H1 (cell line): Measurements from ENCODE around the gene ITGA6. TPM values are rescaled to one million over a fixed set of nuclear protein-coding genes. Genes with fewer than 3 reads are reported as not detected.

Experiments
- CTCF ChIA-PET: fragments of 300-600 bp; sonication (Branson Sonifier 250); formaldehyde crosslinking; loops from one replicate; lab custom pipeline; 2021; ENCODE audit not compliant: partially characterized antibody; lab: Charles Lee
- POLR2A ChIA-PET: fragments of 300-600 bp; sonication (Branson Sonifier 250); formaldehyde crosslinking; loops from one replicate; lab custom pipeline; 2021; ENCODE audit warnings: inconsistent platforms; ENCODE audit not compliant: partially characterized antibody; lab: Charles Lee
- DNase-seq, 2 experiments: peaks; one replicate each; pipeline versions ENCODE4 v3.0.0 to v3.0.0-alpha.2; 2010 to 2022; ENCODE audit warnings: low spot score in 2 of 2, low read depth in 1 of 2, mixed read lengths in 1 of 2
- FAIRE-seq: peaks from 2 replicates; lab custom pipeline; 2011; peaks lifted over from hg19 to GRCh38; lab: Jason Lieb, UNC
- H2AFZ ChIP-seq: 2 replicates; pipeline ENCODE4 v1.8.1; 2012; ENCODE audit warnings: low read length, inconsistent platforms
- H2AK5ac ChIP-seq: 2 replicates; pipeline ENCODE4 v1.6.1; 2013; ENCODE audit warnings: low read depth, low read length
- H2BK120ac ChIP-seq: replicated peaks from 2 replicates; pipeline ENCODE3; 2013; ENCODE audit warnings: low read depth, low read length, inconsistent platforms
- H2BK12ac ChIP-seq: 2 replicates; pipeline ENCODE4 v1.6.1; 2013; ENCODE audit warnings: low read depth, low read length
- H2BK15ac ChIP-seq: 2 replicates; pipeline ENCODE4 v1.6.1; 2013; ENCODE audit warnings: low read length
- H2BK20ac ChIP-seq: 2 replicates; pipeline ENCODE4 v1.6.1; 2013; ENCODE audit warnings: low read length
- H2BK5ac ChIP-seq: 2 replicates; pipeline ENCODE4 v1.6.1; 2013; ENCODE audit warnings: low read depth, low read length
- H3K14ac ChIP-seq: 2 replicates; pipeline ENCODE4 v1.6.1; 2013; ENCODE audit warnings: inconsistent platforms; ENCODE audit not compliant: insufficient read length
- H3K18ac ChIP-seq: 2 replicates; pipeline ENCODE4 v1.6.1; 2013; ENCODE audit warnings: low read length; ENCODE audit errors: extremely low read depth
- H3K23ac ChIP-seq: 2 replicates; pipeline ENCODE4 v1.6.1; 2013; ENCODE audit warnings: inconsistent platforms; ENCODE audit not compliant: insufficient read length
- H3K23me2 ChIP-seq: 2 replicates; pipeline ENCODE4 v1.6.1; 2013; ENCODE audit warnings: low read depth, low read length
- H3K27ac ChIP-seq: 2 replicates; pipeline ENCODE4 v1.6.1; 2011; ENCODE audit warnings: low read depth, low read length, inconsistent platforms
- H3K27me3 ChIP-seq, 4 experiments: replicated peaks in 1 of 4; 1 replicate in 1 of 4; 2 replicates in 3 of 4; pipeline versions ENCODE4 v1.6.1 to v1.8.1; 2011 to 2013; ENCODE audit warnings: low read length in 3 of 4, mild to moderate bottlenecking in 3 of 4, inconsistent platforms in 2 of 4, mixed read lengths in 2 of 4, moderate library complexity in 1 of 4; ENCODE audit not compliant: control insufficient read depth in 3 of 4, insufficient read depth in 3 of 4; ENCODE audit errors: extremely low read depth in 1 of 4
- H3K36me3 ChIP-seq, 4 experiments: 2 replicates each; pipeline versions ENCODE4 v1.6.1 to v1.8.1; 2011 to 2013; ENCODE audit warnings: mild to moderate bottlenecking in 4 of 4, low read length in 3 of 4, moderate library complexity in 2 of 4, control low read depth in 1 of 4, inconsistent platforms in 1 of 4; ENCODE audit not compliant: insufficient read depth in 4 of 4, control insufficient read depth in 2 of 4
- H3K4ac ChIP-seq: replicated peaks from 2 replicates; pipeline ENCODE3; 2013; ENCODE audit warnings: low read length, low read depth, mixed read lengths, inconsistent platforms; ENCODE audit not compliant: insufficient read length
- H3K4me1 ChIP-seq, 4 experiments: replicated peaks in 1 of 4; 1 replicate in 1 of 4; 2 replicates in 3 of 4; pipeline versions ENCODE4 v1.6.1 to v1.8.1; 2011 to 2013; ENCODE audit warnings: low read length in 3 of 4, inconsistent platforms in 2 of 4, mixed read lengths in 1 of 4; ENCODE audit not compliant: insufficient read depth in 4 of 4, control insufficient read depth in 3 of 4
- H3K4me2 ChIP-seq, 2 experiments: 2 replicates each; pipeline versions ENCODE4 v1.6.1 to v1.8.1; 2011 to 2013; ENCODE audit warnings: low read depth in 2 of 2, low read length in 2 of 2, control low read depth in 1 of 2, inconsistent platforms in 1 of 2, mild to moderate bottlenecking in 1 of 2; ENCODE audit not compliant: insufficient read depth in 1 of 2
- H3K4me3 ChIP-seq, 4 experiments: fragments of 200-600, 300-600 bp in 1 of 4; sonication (generic), shearing (Covaris generic), sonication (Bioruptor Twin) in 1 of 4; 2 replicates each; pipeline versions ENCODE4 v1.5.1 to v1.8.1; 2011 to 2016; ENCODE audit warnings: low read length in 4 of 4, low read depth in 3 of 4, control low read depth in 2 of 4, inconsistent platforms in 2 of 4, mild to moderate bottlenecking in 2 of 4, mixed read lengths in 1 of 4, moderate library complexity in 1 of 4; ENCODE audit not compliant: insufficient read depth in 2 of 4; ENCODE audit errors: extremely low read depth in 1 of 4
- H3K56ac ChIP-seq: replicated peaks from 2 replicates; pipeline ENCODE3; 2013; ENCODE audit warnings: low read depth, mild to moderate bottlenecking, mixed read lengths, low read length, inconsistent platforms; ENCODE audit not compliant: insufficient read length
- H3K79me1 ChIP-seq: 2 replicates; pipeline ENCODE4 v1.6.1; 2013; ENCODE audit warnings: low read depth, low read length, control low read depth
- H3K79me2 ChIP-seq, 2 experiments: 2 replicates each; pipeline versions ENCODE4 v1.6.1 to v1.8.1; 2012 to 2013; ENCODE audit warnings: low read length in 2 of 2, mild to moderate bottlenecking in 2 of 2, inconsistent platforms in 1 of 2; ENCODE audit not compliant: insufficient read depth in 2 of 2, control insufficient read depth in 1 of 2
- H3K9ac ChIP-seq, 4 experiments: replicated peaks in 1 of 4; 1 replicate in 1 of 4; 2 replicates in 3 of 4; pipeline versions ENCODE4 v1.6.1 to v1.8.1; 2011 to 2013; ENCODE audit warnings: low read depth in 3 of 4, low read length in 3 of 4, control low read depth in 2 of 4, mild to moderate bottlenecking in 2 of 4, moderate library complexity in 2 of 4, inconsistent platforms in 1 of 4; ENCODE audit errors: extremely low read depth in 1 of 4
- H3K9me3 ChIP-seq, 2 experiments: 2 replicates each; pipeline versions ENCODE4 v1.6.1 to v1.8.1; 2012 to 2013; ENCODE audit warnings: mild to moderate bottlenecking in 2 of 2, moderate library complexity in 2 of 2, control low read depth in 1 of 2, inconsistent platforms in 1 of 2, low read depth in 1 of 2, low read length in 1 of 2, mixed read lengths in 1 of 2; ENCODE audit not compliant: insufficient read depth in 2 of 2
- H4K20me1 ChIP-seq, 2 experiments: replicated peaks in 1 of 2; 2 replicates each; pipeline versions ENCODE3 to v1.8.1; 2011 to 2013; ENCODE audit warnings: inconsistent platforms in 2 of 2, low read length in 2 of 2, mild to moderate bottlenecking in 1 of 2; ENCODE audit not compliant: insufficient read depth in 2 of 2, control insufficient read depth in 1 of 2
- H4K5ac ChIP-seq: 2 replicates; pipeline ENCODE4 v1.6.1; 2013; ENCODE audit warnings: low read length, low read depth, mixed read lengths, inconsistent platforms; ENCODE audit not compliant: insufficient read length
- H4K8ac ChIP-seq: 2 replicates; pipeline ENCODE4 v1.8.0; 2013; ENCODE audit warnings: mild to moderate bottlenecking, moderate library complexity, low read length, inconsistent platforms; ENCODE audit not compliant: insufficient read depth; ENCODE audit errors: extremely low read depth
- H4K91ac ChIP-seq: replicated peaks from 2 replicates; pipeline ENCODE3; 2013; ENCODE audit warnings: low read length, mixed read lengths, inconsistent platforms; ENCODE audit not compliant: insufficient read length
- CHD2 ChIP-seq: IDR thresholded peaks from 2 replicates; pipeline ENCODE4 v1.6.1; 2012; ENCODE audit warnings: low read length, improper control_type of control experiment
- EZH2 ChIP-seq: fragments of 200-600 bp; sonication (generic); IDR thresholded peaks from 2 replicates; pipeline ENCODE4 v1.7.1; 2012; ENCODE audit warnings: low read depth, mild to moderate bottlenecking, moderate library complexity, low read length, inconsistent platforms; ENCODE audit not compliant: severe bottlenecking
- JUND ChIP-seq: IDR thresholded peaks from 2 replicates; pipeline ENCODE4 v1.6.1; 2011; ENCODE audit warnings: mild to moderate bottlenecking, improper control_type of control experiment, low read length
- MAX ChIP-seq: IDR thresholded peaks from 2 replicates; pipeline ENCODE4 v1.6.1; 2012; ENCODE audit warnings: inconsistent platforms
- TAF7 ChIP-seq: optimal IDR thresholded peaks from 2 replicates; pipeline ENCODE3; 2011; ENCODE audit warnings: low read depth, mild to moderate bottlenecking, inconsistent platforms, low read length, moderate library complexity, borderline replicate concordance
- TCF12 ChIP-seq: IDR thresholded peaks from 2 replicates; pipeline ENCODE4 v1.6.1; 2011; ENCODE audit warnings: low read depth, mild to moderate bottlenecking, low read length
- ZNF274 ChIP-seq: IDR thresholded peaks from 2 replicates; pipeline ENCODE4 v1.7.0; 2012; ENCODE audit warnings: low read length, borderline replicate concordance; ENCODE audit errors: extremely low read depth
- polyA plus RNA-seq, 7 experiments: library from polyadenylated mRNA; depleted of rRNA in 3 of 7; stranded (reverse) in 5 of 7; unstranded in 2 of 7; fragments of >200 nt in 5 of 7; fragments of 200-250 nt in 2 of 7; gene quantifications; 1 replicate in 5 of 7; 2 replicates in 1 of 7; 4 replicates in 1 of 7; pipeline versions ENCODE4 v1.2.1 to v1.2.3, GENCODE V29; 2011 to 2013; ENCODE audit warnings: missing spikeins in 2 of 7, mixed read lengths in 2 of 7
- total RNA-seq: library from RNA; stranded (reverse); fragmentation: NEBNext Ultra II Directional; extraction: Animal tissue kit (Norgen Biotek cat#: 25700); gene quantifications from 2 replicates; pipeline ENCODE4 v1.2.1, GENCODE V29; 2021

Gene ITGA6
- total and polyA plus RNA-seq, 2 of the 8 experiments (the other 6 are each of a cell fraction or from before 2014, with no cell fraction given): 26.9 to 118 TPM

GRCh38 chr2:172540421-172540820 is 113.0 kb downstream of the ITGA6 start:
- CTCF ChIA-PET: interaction anchor here (0.6 to 1.1 kb wide), 2 partner anchors 48 to 54 kb away, joined by 3 to 4 read pairs; no protein-coding TSS in a partner anchor
- Histone ChIP-seq H2BK15ac (no peak overlapping the region), H3K9me3 (peaks cover 39 to 45% of the 10 kb centered on the region in 2 experiments), H3K4ac (no peak overlapping the region), H2BK12ac (no peak overlapping the region), H4K8ac (no peak overlapping the region), H4K20me1 (no peaks in the 10 kb centered on the region), H3K23ac (no peak overlapping the region), H3K4me3 (no peak overlapping the region), H3K36me3 (peaks cover 0 to 31% (median 1%) of the 10 kb centered on the region in 4 experiments; a peak in 3 of 8 replicates), H2BK120ac (no peak overlapping the region), H3K79me2 (no peaks in the 10 kb centered on the region), H2BK20ac (no peak overlapping the region), H3K18ac (no peak overlapping the region), H2BK5ac (no peak overlapping the region), H3K56ac (no peak overlapping the region), H3K9ac (no peak overlapping the region), H3K23me2 (no peaks in the 10 kb centered on the region), H3K27me3 (no peaks in the 10 kb centered on the region), H3K4me2 (no peak overlapping the region), H4K91ac (no peak overlapping the region), H3K14ac (no peak overlapping the region), H2AK5ac (no peak overlapping the region), H3K27ac (no peak overlapping the region), H3K4me1 (peaks cover 0 to 3% (median 0%) of the 10 kb centered on the region in 4 experiments; a peak in 2 of 7 replicates), H3K79me1 (no peaks in the 10 kb centered on the region), H4K5ac (no peak overlapping the region), H2AFZ (no peak overlapping the region)
- TF ChIP-seq TAF7 (no peak), JUND (no peak), EZH2 (no peak), TCF12 (no peak), CHD2 (no peak), MAX (no peak), ZNF274 (no peak)
- FAIRE-seq (no peak), DNase-seq (no peak)
- POLR2A ChIA-PET: interaction anchor here (0.6 to 1.0 kb wide), 4 partner anchors 10 to 691 kb away, joined by 3 to 4 read pairs (median 4); no protein-coding TSS in a partner anchor
